AG09319 (cell line): ENCODE data around the gene RCBTB2.

Experiments
- DNase-seq: peaks from one replicate; pipeline ENCODE4 v3.0.0-alpha.2; 2010; ENCODE audit warnings: low read depth; ENCODE audit errors: extremely low read depth
- CTCF ChIP-seq: IDR thresholded peaks from 2 replicates; pipeline ENCODE4 v1.5.1; 2011; ENCODE audit warnings: low read depth, mild to moderate bottlenecking, inconsistent platforms, low read length, moderate library complexity

The RCBTB2 gene

GRCh38 chr13:48534911-48535501, 2.1 kb upstream of the RCBTB2 start:
- no peak for TF ChIP-seq CTCF
- DNase-seq: no peak

GRCh38 chr13:48533961-48534600, 1.2 kb upstream of the RCBTB2 start:
- DNase-seq: no peak
- no peak for TF ChIP-seq CTCF

- no peak for TF ChIP-seq CTCF
- DNase-seq: peak; percentile 15
These were observed 699 bp downstream of the RCBTB2 start for GRCh38 chr13:48532256-48532505.

- no peak for DNase-seq
- no peak for TF ChIP-seq CTCF
These were observed 1.2 kb downstream of the RCBTB2 start for GRCh38 chr13:48531416-48532255.

- no peak for DNase-seq
- no peak for TF ChIP-seq CTCF
These were observed 2.0 kb downstream of the RCBTB2 start for GRCh38 chr13:48530833-48531232.

- no peak for TF ChIP-seq CTCF
- DNase-seq: no peak
These were observed 4.2 kb downstream of the RCBTB2 start for GRCh38 chr13:48528720-48529119.

GRCh38 chr13:48527955-48528354, 4.9 kb downstream of the RCBTB2 start:
- no peak for TF ChIP-seq CTCF
- DNase-seq: no peak
